Skeletal muscle tissue (tissue), 4 donors: ENCODE results near the gene MYBPC2. TPM values are rescaled to one million over a fixed set of nuclear protein-coding genes. Genes with fewer than 3 reads are reported as not detected.

Experiments
- H3K27ac ChIP-seq: one replicate; pipeline ENCODE4 v1.7.0; 2013; ENCODE audit warnings: mild to moderate bottlenecking, low read depth, low read length, inconsistent platforms
- H3K27me3 ChIP-seq, 3 donors: one replicate each; pipeline ENCODE4 v1.7.0; 2013; ENCODE audit warnings: low read length in 3 of 3; ENCODE audit not compliant: control insufficient read depth in 3 of 3, insufficient read depth in 3 of 3
- H3K36me3 ChIP-seq, 3 donors: one replicate each; pipeline ENCODE4 v1.7.0; 2013; ENCODE audit warnings: low read length in 3 of 3; ENCODE audit not compliant: control insufficient read depth in 3 of 3, insufficient read depth in 3 of 3
- H3K4me1 ChIP-seq, 3 donors: one replicate each; pipeline ENCODE4 v1.7.0; 2013; ENCODE audit warnings: low read length in 3 of 3, mild to moderate bottlenecking in 3 of 3; ENCODE audit not compliant: control insufficient read depth in 3 of 3, insufficient read depth in 3 of 3
- H3K4me3 ChIP-seq, 3 donors: one replicate each; pipeline ENCODE4 v1.7.0; 2013; ENCODE audit warnings: low read length in 3 of 3
- H3K9ac ChIP-seq, 3 donors: one replicate each; pipeline ENCODE4 v1.7.0; 2013; ENCODE audit warnings: low read length in 3 of 3, mild to moderate bottlenecking in 3 of 3, moderate library complexity in 2 of 3, low read depth in 1 of 3
- H3K9me3 ChIP-seq, 3 donors: one replicate each; pipeline ENCODE4 v1.7.0; 2013; ENCODE audit warnings: low read length in 3 of 3; ENCODE audit not compliant: control insufficient read depth in 3 of 3
- total RNA-seq: library from RNA; depleted of rRNA; stranded (reverse); fragments of >200 nt; gene quantifications from one replicate; pipeline ENCODE4 v1.2.3, GENCODE V29; 2014
- donor health status: Osteomylitis.

Gene MYBPC2
- total RNA-seq, 1 donor from 2014 or later: 119 TPM

- Histone ChIP-seq H3K27me3 (no peaks in the 10 kb centered on the region), H3K36me3 (peaks cover 0 to 1% (median 0%) of the 10 kb centered on the region in 3 donors), H3K9ac (peak overlapping the region; percentile 96 to 100 (median 97)), H3K27ac (peak overlapping the region; percentile 99), H3K4me1 (peaks cover 4 to 11% (median 7%) of the 10 kb centered on the region in 3 donors), H3K9me3 (no peaks in the 10 kb centered on the region), H3K4me3 (peak overlapping the region; percentile 76 to 89 (median 78))
Observed at GRCh38 chr19:50501186-50501567, 68.5 kb downstream of the MYBPC2 start.

GRCh38 chr19:50501568-50502475 is 69.1 kb downstream of the MYBPC2 start:
- H3K4me1 ChIP-seq: peaks cover 3 to 5% (median 4%) of the 10 kb centered on the region in 3 donors
- peaks cover 0 to 1% (median 0%) of the 10 kb centered on the region in 3 donors for H3K36me3 ChIP-seq
- no peaks in the 10 kb centered on the region for H3K27me3 ChIP-seq
- peak overlapping the region; percentile 96 to 100 (median 97) for H3K9ac ChIP-seq
- H3K27ac ChIP-seq: peak overlapping the region; percentile 99
- peak overlapping the region; percentile 76 to 89 (median 78) for H3K4me3 ChIP-seq
- no peaks in the 10 kb centered on the region for H3K9me3 ChIP-seq

- H3K4me3 ChIP-seq: no peak overlapping the region
Observed at GRCh38 chr19:50505856-50506611, 73.3 kb downstream of the MYBPC2 start.

GRCh38 chr19:50506700-50507099 is 74.0 kb downstream of the MYBPC2 start:
- Histone ChIP-seq H3K27me3 (no peaks in the 10 kb centered on the region), H3K4me1 (peaks cover 13 to 19% (median 17%) of the 10 kb centered on the region in 3 donors), H3K9ac (no peak overlapping the region), H3K27ac (no peak overlapping the region), H3K9me3 (no peaks in the 10 kb centered on the region), H3K36me3 (peaks cover 0 to 1% (median 0%) of the 10 kb centered on the region in 3 donors), H3K4me3 (no peak overlapping the region)

More at GRCh38 chr19:50505856-50506611, 73.3 kb downstream of the MYBPC2 start:
- H3K4me1 ChIP-seq: peaks cover 13 to 19% (median 14%) of the 10 kb centered on the region in 3 donors
- no peak overlapping the region for H3K9ac ChIP-seq
- H3K27me3 ChIP-seq: no peaks in the 10 kb centered on the region
- H3K36me3 ChIP-seq: peaks cover 0 to 1% (median 0%) of the 10 kb centered on the region in 3 donors
- no peaks in the 10 kb centered on the region for H3K9me3 ChIP-seq
- H3K27ac ChIP-seq: no peak overlapping the region

GRCh38 chr19:50507376-50507775 is 74.7 kb downstream of the MYBPC2 start:
- H3K9ac ChIP-seq: peak overlapping the region in 1 of 3 donors; percentile 33
- H3K27me3 ChIP-seq: no peaks in the 10 kb centered on the region
- peaks cover 0 to 1% (median 0%) of the 10 kb centered on the region in 3 donors for H3K36me3 ChIP-seq
- H3K4me3 ChIP-seq: no peak overlapping the region
- H3K27ac ChIP-seq: no peak overlapping the region
- H3K4me1 ChIP-seq: peaks cover 9 to 16% (median 14%) of the 10 kb centered on the region in 3 donors
- H3K9me3 ChIP-seq: no peaks in the 10 kb centered on the region

- Histone ChIP-seq H3K36me3 (peaks cover 0 to 1% (median 0%) of the 10 kb centered on the region in 3 donors), H3K4me1 (peaks cover 9 to 16% (median 14%) of the 10 kb centered on the region in 3 donors), H3K27ac (no peak overlapping the region), H3K4me3 (no peak overlapping the region), H3K27me3 (no peaks in the 10 kb centered on the region), H3K9me3 (no peaks in the 10 kb centered on the region), H3K9ac (no peak overlapping the region)
Observed at GRCh38 chr19:50508843-50509190, 76.1 kb downstream of the MYBPC2 start.

- no peaks in the 10 kb centered on the region for H3K27me3 ChIP-seq
- no peaks in the 10 kb centered on the region for H3K9me3 ChIP-seq
- peaks cover 9 to 16% (median 14%) of the 10 kb centered on the region in 3 donors for H3K4me1 ChIP-seq
- H3K36me3 ChIP-seq: peaks cover 0 to 1% (median 0%) of the 10 kb centered on the region in 3 donors
- no peak overlapping the region for H3K9ac ChIP-seq
- H3K4me3 ChIP-seq: no peak overlapping the region
- no peak overlapping the region for H3K27ac ChIP-seq
Observed at GRCh38 chr19:50509366-50509765, 76.7 kb downstream of the MYBPC2 start.

- Histone ChIP-seq H3K9me3 (no peaks in the 10 kb centered on the region), H3K27ac (peak overlapping the region; percentile 77), H3K4me3 (peak overlapping the region; percentile 85 to 92 (median 86)), H3K9ac (peak overlapping the region; percentile 89 to 91 (median 90)), H3K36me3 (peaks cover 0 to 1% (median 0%) of the 10 kb centered on the region in 3 donors), H3K27me3 (no peaks in the 10 kb centered on the region), H3K4me1 (peaks cover 9 to 16% (median 14%) of the 10 kb centered on the region in 3 donors)
Observed at GRCh38 chr19:50510121-50510670, 77.5 kb downstream of the MYBPC2 start.

GRCh38 chr19:50510700-50511068 is 78.0 kb downstream of the MYBPC2 start:
- Histone ChIP-seq H3K4me1 (peaks cover 9 to 16% (median 14%) of the 10 kb centered on the region in 3 donors), H3K36me3 (peaks cover 0 to 1% (median 0%) of the 10 kb centered on the region in 3 donors), H3K27ac (peak overlapping the region; percentile 77), H3K9ac (peak overlapping the region; percentile 89 to 91 (median 90)), H3K27me3 (no peaks in the 10 kb centered on the region), H3K4me3 (peak overlapping the region; percentile 85 to 92 (median 86)), H3K9me3 (no peaks in the 10 kb centered on the region)
